NCI-H1930 (cell line): Measurements from ENCODE around the gene IGSF8.
A peak's percentile ranks its signal among the peaks of the same experiment; 100 is the strongest.
"Not testable (repeated sequence)": the region's sequence is repeated elsewhere in the genome, so short reads cannot be mapped to it uniquely, and the experiment has no call there.

Experiments
- DNase-seq, 2 experiments: peaks; one replicate each; lab custom pipeline; 2025; lab: John Stamatoyannopoulos, UW

IGSF8 gene

GRCh38 chr1:160127865-160128523 lies 29.6 kb upstream of the IGSF8 start:
- DNase-seq: no peak

GRCh38 chr1:160127381-160127780 lies 29.0 kb upstream of the IGSF8 start:
- DNase-seq: no peak

GRCh38 chr1:160126342-160126741 lies 27.9 kb upstream of the IGSF8 start:
- not testable (repeated sequence) for DNase-seq

GRCh38 chr1:160125746-160126145 lies 27.3 kb upstream of the IGSF8 start:
- DNase-seq: no peak

- peak in 1 of 2 experiments; percentile 3 for DNase-seq
Measured at GRCh38 chr1:160124705-160125478, 26.5 kb upstream of the IGSF8 start.

GRCh38 chr1:160123726-160124125 lies 25.3 kb upstream of the IGSF8 start:
- no peak for DNase-seq

- DNase-seq: no peak
Measured at GRCh38 chr1:160122978-160123495, 24.6 kb upstream of the IGSF8 start.

GRCh38 chr1:160121388-160121787 lies 23.0 kb upstream of the IGSF8 start:
- no peak for DNase-seq

GRCh38 chr1:160120797-160121196 lies 22.4 kb upstream of the IGSF8 start:
- DNase-seq: no peak

- no peak for DNase-seq
Measured at GRCh38 chr1:160118928-160119327, 20.5 kb upstream of the IGSF8 start.

GRCh38 chr1:160117709-160118183 lies 19.3 kb upstream of the IGSF8 start:
- DNase-seq: no peak

GRCh38 chr1:160117300-160117699 lies 18.9 kb upstream of the IGSF8 start:
- no peak for DNase-seq

GRCh38 chr1:160116283-160117147 lies 18.1 kb upstream of the IGSF8 start:
- no peak for DNase-seq

- DNase-seq: no peak
Measured at GRCh38 chr1:160115545-160116282, 17.3 kb upstream of the IGSF8 start, which contains the start of gene ATP1A2. ATP1A2 (plus strand) TSS chr1:160115759; CDS start chr1:160115862, 103 bp downstream.

GRCh38 chr1:160114085-160114484 lies 15.7 kb upstream of the IGSF8 start:
- DNase-seq: no peak

GRCh38 chr1:160113407-160113806 lies 15.0 kb upstream of the IGSF8 start:
- DNase-seq: no peak

- no peak for DNase-seq
Measured at GRCh38 chr1:160112357-160112756, 13.9 kb upstream of the IGSF8 start.

GRCh38 chr1:160111462-160111861 lies 13.0 kb upstream of the IGSF8 start:
- not testable (repeated sequence) for DNase-seq

GRCh38 chr1:160109686-160110085 lies 11.3 kb upstream of the IGSF8 start:
- no peak for DNase-seq

GRCh38 chr1:160108888-160109662 lies 10.7 kb upstream of the IGSF8 start:
- DNase-seq: no peak

- DNase-seq: no peak
Measured at GRCh38 chr1:160107512-160107911, 9.1 kb upstream of the IGSF8 start.
